A673 (cell line): ENCODE measurements around the gene PDS5A.

Experiments used
- CTCF ChIP-seq: fragments of 300-800, 200-600 bp; sonication (generic); conservative IDR thresholded peaks from 2 replicates; pipeline ENCODE4 v1.5.1; 2017; ENCODE audit warnings: low read depth, mild to moderate bottlenecking, antibody characterized with exemption, low read length, moderate library complexity, mixed read lengths
- EZH2 ChIP-seq: fragments of 200-600 bp; sonication (generic); IDR thresholded peaks from 2 replicates; pipeline ENCODE4 v1.6.1; 2017; ENCODE audit warnings: borderline replicate concordance, low read depth, mild to moderate bottlenecking, mixed read lengths, antibody characterized with exemption, low read length; ENCODE audit not compliant: poor library complexity, severe bottlenecking

- TF ChIP-seq CTCF = no peak
- TF ChIP-seq EZH2 = no peak
Observed at GRCh38 chr4:39823191-39823590, 154.5 kb downstream of the PDS5A start.
